ENCODE results near the gene USP17L11.
"Not testable (repeated sequence)": the region's sequence is repeated elsewhere in the genome, so short reads cannot be mapped to it uniquely, and the experiment has no call there.

DNA sequence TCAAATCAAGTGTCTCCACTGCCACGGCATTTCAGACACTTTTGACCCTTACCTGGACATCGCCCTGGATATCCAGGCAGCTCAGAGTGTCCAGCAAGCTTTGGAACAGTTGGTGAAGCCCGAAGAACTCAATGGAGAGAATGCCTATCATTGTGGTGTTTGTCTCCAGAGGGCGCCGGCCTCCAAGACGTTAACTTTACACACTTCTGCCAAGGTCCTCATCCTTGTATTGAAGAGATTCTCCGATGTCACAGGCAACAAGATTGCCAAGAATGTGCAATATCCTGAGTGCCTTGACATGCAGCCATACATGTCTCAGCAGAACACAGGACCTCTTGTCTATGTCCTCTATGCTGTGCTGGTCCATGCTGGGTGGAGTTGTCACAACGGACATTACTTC lies 15.0 kb downstream of the USP17L11 start:
- TF ChIP-seq, protein P1, sequence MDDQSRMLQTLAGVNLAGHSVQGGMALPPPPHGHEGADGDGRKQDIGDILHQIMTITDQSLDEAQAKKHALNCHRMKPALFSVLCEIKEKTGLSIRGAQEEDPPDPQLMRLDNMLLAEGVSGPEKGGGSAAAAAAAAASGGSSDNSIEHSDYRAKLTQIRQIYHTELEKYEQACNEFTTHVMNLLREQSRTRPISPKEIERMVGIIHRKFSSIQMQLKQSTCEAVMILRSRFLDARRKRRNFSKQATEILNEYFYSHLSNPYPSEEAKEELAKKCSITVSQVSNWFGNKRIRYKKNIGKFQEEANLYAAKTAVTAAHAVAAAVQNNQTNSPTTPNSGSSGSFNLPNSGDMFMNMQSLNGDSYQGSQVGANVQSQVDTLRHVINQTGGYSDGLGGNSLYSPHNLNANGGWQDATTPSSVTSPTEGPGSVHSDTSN (CRISPR knock-in tag; IDR thresholded peaks at IDR 0.05): not testable (repeated sequence)
- TF ChIP-seq, protein P2, sequence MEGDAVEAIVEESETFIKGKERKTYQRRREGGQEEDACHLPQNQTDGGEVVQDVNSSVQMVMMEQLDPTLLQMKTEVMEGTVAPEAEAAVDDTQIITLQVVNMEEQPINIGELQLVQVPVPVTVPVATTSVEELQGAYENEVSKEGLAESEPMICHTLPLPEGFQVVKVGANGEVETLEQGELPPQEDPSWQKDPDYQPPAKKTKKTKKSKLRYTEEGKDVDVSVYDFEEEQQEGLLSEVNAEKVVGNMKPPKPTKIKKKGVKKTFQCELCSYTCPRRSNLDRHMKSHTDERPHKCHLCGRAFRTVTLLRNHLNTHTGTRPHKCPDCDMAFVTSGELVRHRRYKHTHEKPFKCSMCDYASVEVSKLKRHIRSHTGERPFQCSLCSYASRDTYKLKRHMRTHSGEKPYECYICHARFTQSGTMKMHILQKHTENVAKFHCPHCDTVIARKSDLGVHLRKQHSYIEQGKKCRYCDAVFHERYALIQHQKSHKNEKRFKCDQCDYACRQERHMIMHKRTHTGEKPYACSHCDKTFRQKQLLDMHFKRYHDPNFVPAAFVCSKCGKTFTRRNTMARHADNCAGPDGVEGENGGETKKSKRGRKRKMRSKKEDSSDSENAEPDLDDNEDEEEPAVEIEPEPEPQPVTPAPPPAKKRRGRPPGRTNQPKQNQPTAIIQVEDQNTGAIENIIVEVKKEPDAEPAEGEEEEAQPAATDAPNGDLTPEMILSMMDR (tag by site-specific recombination; IDR thresholded peaks at IDR 0.05): not testable (repeated sequence)
- TF ChIP-seq ZNF175, KLF16 (tag by site-specific recombination; IDR thresholded peaks at IDR 0.05): not testable (repeated sequence)

Measured in HEK293 (cell line).